K562 (cell line): Measurements from ENCODE around the gene UBA7. TPM values are rescaled to one million over a fixed set of nuclear protein-coding genes. Genes with fewer than 3 reads are reported as not detected.

Experiments
- ADNP ChIP-seq: fragments of 200-800 bp; sonication (Bioruptor generic); IDR thresholded peaks from 2 replicates; pipeline ENCODE4 v1.6.1; 2016; ENCODE audit warnings: missing genetic modification characterization, missing compliant biosample characterization
- AFF1 ChIP-seq, 2 experiments: fragments of 450-650 bp; IDR thresholded peaks; 2 replicates each; pipeline ENCODE4 v1.6.1; 2018; ENCODE audit warnings: mild to moderate bottlenecking in 2 of 2, low read depth in 1 of 2; ENCODE audit not compliant: partially characterized antibody in 2 of 2
- C11orf30 ChIP-seq: fragments of 450-650 bp; IDR thresholded peaks from 2 replicates; pipeline ENCODE4 v1.6.1; 2016; ENCODE audit warnings: low read depth, mild to moderate bottlenecking
- CTCF ChIP-seq, 3 experiments: IDR thresholded peaks in 2 of 3; conservative IDR thresholded peaks in 1 of 3; 2 replicates each; pipeline ENCODE4 v1.5.1; 2011 to 2012; ENCODE audit warnings: low read length in 3 of 3, mild to moderate bottlenecking in 3 of 3, control low read depth in 2 of 3, improper control_type of control experiment in 1 of 3, inconsistent platforms in 1 of 3, low read depth in 1 of 3, mixed read lengths in 1 of 3, moderate library complexity in 1 of 3; ENCODE audit not compliant: insufficient read depth in 2 of 3
- E2F3 ChIP-seq: fragments of 250-450 bp; sonication (Bioruptor Pico); IDR thresholded peaks from 2 replicates; pipeline ENCODE4 v1.4.0; 2020; ENCODE audit warnings: mild to moderate bottlenecking
- HDAC3 ChIP-seq: fragments of 450-650 bp; IDR thresholded peaks from 2 replicates; pipeline ENCODE4 v1.6.1; 2018; ENCODE audit warnings: borderline replicate concordance, mild to moderate bottlenecking, moderate library complexity; ENCODE audit not compliant: partially characterized antibody
- MED1 ChIP-seq: sonication (generic); formaldehyde crosslinking; IDR thresholded peaks from 2 replicates; pipeline ENCODE4 v1.8.1; 2023; ENCODE audit warnings: missing genetic modification reagents, borderline replicate concordance
- NFXL1 ChIP-seq: fragments of 450-650 bp; formaldehyde crosslinking; IDR thresholded peaks from 2 replicates; pipeline ENCODE4 v1.4.0; 2021; ENCODE audit warnings: mild to moderate bottlenecking
- NR2F6 ChIP-seq: fragments of 450-650 bp; formaldehyde crosslinking; IDR thresholded peaks from 2 replicates; pipeline ENCODE4 v1.4.0; 2020; ENCODE audit warnings: mild to moderate bottlenecking
- PCBP1 ChIP-seq: fragments of 200-400 bp; formaldehyde crosslinking; IDR thresholded peaks from 2 replicates; pipeline ENCODE4 v1.6.1; 2018; ENCODE audit warnings: mild to moderate bottlenecking, low read depth, low read length; ENCODE audit not compliant: poor library complexity, severe bottlenecking
- RFX1 ChIP-seq: fragments of 450-650 bp; IDR thresholded peaks from 2 replicates; pipeline ENCODE4 v1.6.1; 2016; ENCODE audit warnings: mild to moderate bottlenecking, moderate library complexity
- SLC30A9 ChIP-seq: fragments of 250-450 bp; sonication (Bioruptor Pico); IDR thresholded peaks from 2 replicates; pipeline ENCODE4 v1.8.0; 2022; ENCODE audit warnings: mild to moderate bottlenecking, moderate library complexity
- SP2 ChIP-seq: IDR thresholded peaks from 2 replicates; pipeline ENCODE4 v1.6.1; 2011; ENCODE audit warnings: mild to moderate bottlenecking, low read depth, low read length, moderate library complexity; ENCODE audit not compliant: poor library complexity, severe bottlenecking; ENCODE audit errors: extremely low read depth
- SREBF2 ChIP-seq: sonication (generic); formaldehyde crosslinking; IDR thresholded peaks from 2 replicates; pipeline ENCODE4 v1.4.0; 2020; ENCODE audit warnings: mild to moderate bottlenecking, missing genetic modification reagents
- TAF1 ChIP-seq: IDR thresholded peaks from 2 replicates; pipeline ENCODE4 v1.6.1; 2011; ENCODE audit warnings: mild to moderate bottlenecking, low read length, moderate library complexity; ENCODE audit not compliant: insufficient read depth, control insufficient read depth, severe bottlenecking; ENCODE audit errors: extremely low read depth
- THRA ChIP-seq: fragments of 450-650 bp; IDR thresholded peaks from 2 replicates; pipeline ENCODE4 v1.6.1; 2017; ENCODE audit warnings: mild to moderate bottlenecking, moderate library complexity
- THRAP3 ChIP-seq: fragments of 450-650 bp; IDR thresholded peaks from 2 replicates; pipeline ENCODE4 v1.6.1; 2016; ENCODE audit warnings: mild to moderate bottlenecking, inconsistent platforms, borderline replicate concordance
- ZKSCAN8 ChIP-seq: fragments of 200-800 bp; sonication (Bioruptor generic); IDR thresholded peaks from 2 replicates; pipeline ENCODE4 v1.6.1; 2016; ENCODE audit warnings: missing genetic modification characterization, missing compliant biosample characterization
- ZNF212 ChIP-seq: fragments of 450-650 bp; formaldehyde crosslinking; IDR thresholded peaks from 2 replicates; pipeline ENCODE4 v1.4.0; 2020; ENCODE audit warnings: mild to moderate bottlenecking
- ZNF263 ChIP-seq: sonication (generic); formaldehyde crosslinking; IDR thresholded peaks from 2 replicates; pipeline ENCODE4 v1.8.0; 2022; ENCODE audit warnings: mild to moderate bottlenecking, missing genetic modification reagents, borderline replicate concordance
- ZNF668 ChIP-seq: fragments of 250-450 bp; sonication (Bioruptor Pico); IDR thresholded peaks from 2 replicates; pipeline ENCODE4 v1.8.0; 2022; ENCODE audit warnings: mild to moderate bottlenecking, inconsistent platforms
- polyA plus RNA-seq, 8 experiments: library from polyadenylated mRNA; depleted of rRNA in 4 of 8; stranded (reverse) in 5 of 8; unstranded in 3 of 8; fragments of >200 nt; fragmentation: Nextera tagmentation in 2 of 8; fragmentation: Illumina TruSeq in 1 of 8; extraction: Ambion mirVana in 2 of 8; extraction: Trizol in 1 of 8; gene quantifications; 2 replicates each; pipeline versions ENCODE4 v1.2.1 to v1.2.3, GENCODE V29; 2011 to 2014; ENCODE audit warnings: inconsistent platforms in 1 of 8, missing spikeins in 1 of 8
- total RNA-seq, 7 experiments: library from RNA; depleted of rRNA in 6 of 7; stranded (reverse); fragments of >200 nt in 6 of 7; fragmentation: Illumina TruSeq in 2 of 7; extraction: Trizol in 2 of 7; gene quantifications; 2 replicates each; pipeline versions ENCODE4 v1.2.1 to v1.2.3, GENCODE V29; 2011 to 2021; ENCODE audit warnings: low replicate concordance in 1 of 7

UBA7 gene
- total and polyA plus RNA-seq, 9 of the 15 experiments (the other 6 are each of a cell fraction or from before 2014, with no cell fraction given) = 0.17 to 3.3 (median 2.0) TPM

- TF ChIP-seq AFF1 (IDR thresholded peaks at IDR 0.05; ENCODE audit: low read depth in 1 of 2, partially characterized antibody in 2 of 2) = no peak
- no peak for TF ChIP-seq ZNF263 (CRISPR knock-in tag)
- TF ChIP-seq ZNF212 (CRISPR knock-in tag) = no peak
- TF ChIP-seq CTCF (IDR thresholded peaks at IDR 0.05 in 2 of 3, conservative IDR thresholded peaks at IDR 0.05 in 1 of 3; ENCODE audit: insufficient read depth in 2 of 3, low read depth in 1 of 3, low read length in 3 of 3) = no peak
- peak; percentile 57; the same call in 1 of the 2 replicates for TF ChIP-seq NR2F6 (CRISPR knock-in tag)
- no peak for TF ChIP-seq ZKSCAN8 (CRISPR knock-in tag)
- TF ChIP-seq ADNP (tag) = no peak
- TF ChIP-seq C11orf30 = no peak
- peak; percentile 83 for TF ChIP-seq SP2
- no peak for TF ChIP-seq SREBF2
- no peak for TF ChIP-seq HDAC3
- TF ChIP-seq THRA = no peak
- TF ChIP-seq ZNF668 = no peak
- no peak for TF ChIP-seq MED1 (CRISPR knock-in tag)
- no peak for TF ChIP-seq NFXL1
- peak; percentile 96 for TF ChIP-seq RFX1
- no peak for TF ChIP-seq PCBP1
- peak; percentile 62 for TF ChIP-seq TAF1
- TF ChIP-seq SLC30A9 = no peak
- TF ChIP-seq E2F3 (CRISPR knock-in tag) = peak; percentile 45; the same call in 1 of the 2 replicates
- TF ChIP-seq THRAP3 = no peak
These were observed 27.2 kb downstream of the UBA7 start, which contains the start of gene IP6K1 (continued) for GRCh38 chr3:49786357-49787181.
